Measurements from ENCODE around the gene MDM2.

The MDM2 gene

DNA sequence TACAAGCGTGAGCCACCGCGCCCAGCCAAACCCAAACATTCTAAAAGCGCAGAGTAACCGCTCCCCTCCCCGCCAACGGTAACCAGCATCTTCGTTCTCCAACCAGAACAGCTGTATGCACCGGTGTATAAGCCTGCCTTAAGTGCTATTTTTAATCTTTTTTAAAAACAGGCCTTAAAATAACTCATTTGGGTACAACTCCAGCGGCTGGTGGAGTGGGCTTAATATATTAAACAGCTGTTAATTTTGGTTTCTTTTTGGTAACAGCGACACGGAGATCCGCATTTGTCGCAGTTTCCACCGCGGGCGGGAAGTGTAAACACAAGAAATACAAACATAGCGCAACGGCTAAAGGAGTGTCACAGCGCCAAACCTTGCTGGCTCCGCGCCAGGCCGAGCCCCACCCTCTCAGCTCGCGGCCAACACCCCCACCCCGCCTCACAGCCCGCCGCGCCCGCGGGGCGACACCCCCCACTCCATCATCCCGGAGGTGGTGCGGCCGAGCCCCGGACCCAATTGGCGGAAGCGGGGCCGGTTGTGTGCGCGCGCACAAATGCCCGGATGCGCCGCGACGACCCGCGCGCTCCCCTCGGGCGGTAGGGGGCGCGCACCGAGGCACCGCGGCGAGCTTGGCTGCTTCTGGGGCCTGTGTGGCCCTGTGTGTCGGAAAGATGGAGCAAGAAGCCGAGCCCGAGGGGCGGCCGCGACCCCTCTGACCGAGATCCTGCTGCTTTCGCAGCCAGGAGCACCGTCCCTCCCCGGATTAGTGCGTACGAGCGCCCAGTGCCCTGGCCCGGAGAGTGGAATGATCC lies at the start of gene MDM2:
TSS of gene MDM2 (plus strand) at position 602 of the 812 bp plus-strand sequence. CDS start 301 bp downstream, outside the sequence.
- DNase-seq (ENCODE audit: low spot score): peak; percentile 89

DNA sequence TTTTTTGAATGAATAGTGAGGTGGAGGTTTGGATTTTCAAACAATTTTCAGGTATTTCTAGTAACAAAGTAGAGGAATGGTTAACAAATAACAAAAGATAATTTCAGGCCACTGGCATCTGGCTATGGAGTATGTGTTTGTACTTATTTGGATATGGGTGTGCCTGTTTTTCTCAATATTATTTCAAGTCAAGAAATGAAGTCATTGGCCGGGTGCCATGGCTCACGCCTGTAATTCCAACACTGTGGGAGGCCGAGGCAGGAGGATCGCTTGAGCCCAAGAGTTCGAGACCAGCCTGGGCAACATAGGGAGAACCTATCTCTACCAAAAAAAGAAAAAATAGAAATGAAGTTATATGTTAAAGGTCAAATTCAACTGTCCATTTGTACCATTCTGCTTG lies 48.1 kb upstream of the MDM2 start:
- DNase-seq (ENCODE audit: low spot score): no peak

DNA sequence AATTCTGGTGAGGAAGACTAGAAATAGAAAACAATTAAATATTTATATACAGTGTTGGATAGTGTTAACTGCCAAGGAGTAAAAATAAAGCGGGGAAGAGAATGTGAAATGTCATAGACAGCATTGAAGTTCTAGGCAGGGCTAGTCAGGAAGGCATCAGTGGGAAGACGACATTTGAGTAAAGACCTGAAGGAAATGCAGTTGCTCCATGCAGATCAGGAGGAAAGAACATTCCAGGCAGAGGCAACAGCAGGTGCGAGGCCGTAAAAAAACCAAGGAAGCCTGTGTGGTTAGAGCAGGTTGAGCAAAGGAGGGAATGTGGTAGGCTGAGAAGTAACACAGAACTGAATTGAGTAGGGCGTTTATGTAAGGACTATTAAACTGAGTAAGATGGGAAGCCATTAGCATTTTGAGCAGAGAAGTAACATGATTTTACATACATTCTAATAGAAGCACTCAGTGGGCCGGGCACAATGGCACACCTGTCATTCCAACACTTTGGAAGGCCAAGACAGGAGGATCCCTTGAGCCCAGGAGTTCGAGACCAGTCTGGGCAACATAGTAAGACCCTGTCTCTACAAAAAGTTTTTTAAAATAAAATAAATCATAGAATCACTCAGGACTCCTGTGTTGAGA lies 47.1 kb upstream of the MDM2 start:
- DNase-seq (ENCODE audit: low spot score): no peak

DNA sequence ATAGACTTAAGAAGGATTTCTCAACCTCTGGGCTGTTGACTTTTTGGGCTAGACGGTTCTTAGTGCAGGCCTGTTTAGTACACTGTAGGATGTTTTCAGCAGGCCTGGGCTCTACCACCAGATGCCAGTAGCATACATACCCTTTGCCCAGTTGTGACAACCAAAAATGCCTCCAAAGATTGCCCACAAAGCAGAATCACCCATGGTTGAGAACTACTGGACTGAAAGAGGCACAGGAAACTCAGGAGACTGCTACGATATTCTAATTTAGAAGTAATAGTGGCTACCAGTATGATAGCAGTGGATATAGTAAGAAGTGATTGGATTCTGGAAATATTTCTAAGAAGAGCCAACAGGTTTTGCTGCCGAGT lies 46.5 kb upstream of the MDM2 start:
- no peak for DNase-seq (ENCODE audit: low spot score)

DNA sequence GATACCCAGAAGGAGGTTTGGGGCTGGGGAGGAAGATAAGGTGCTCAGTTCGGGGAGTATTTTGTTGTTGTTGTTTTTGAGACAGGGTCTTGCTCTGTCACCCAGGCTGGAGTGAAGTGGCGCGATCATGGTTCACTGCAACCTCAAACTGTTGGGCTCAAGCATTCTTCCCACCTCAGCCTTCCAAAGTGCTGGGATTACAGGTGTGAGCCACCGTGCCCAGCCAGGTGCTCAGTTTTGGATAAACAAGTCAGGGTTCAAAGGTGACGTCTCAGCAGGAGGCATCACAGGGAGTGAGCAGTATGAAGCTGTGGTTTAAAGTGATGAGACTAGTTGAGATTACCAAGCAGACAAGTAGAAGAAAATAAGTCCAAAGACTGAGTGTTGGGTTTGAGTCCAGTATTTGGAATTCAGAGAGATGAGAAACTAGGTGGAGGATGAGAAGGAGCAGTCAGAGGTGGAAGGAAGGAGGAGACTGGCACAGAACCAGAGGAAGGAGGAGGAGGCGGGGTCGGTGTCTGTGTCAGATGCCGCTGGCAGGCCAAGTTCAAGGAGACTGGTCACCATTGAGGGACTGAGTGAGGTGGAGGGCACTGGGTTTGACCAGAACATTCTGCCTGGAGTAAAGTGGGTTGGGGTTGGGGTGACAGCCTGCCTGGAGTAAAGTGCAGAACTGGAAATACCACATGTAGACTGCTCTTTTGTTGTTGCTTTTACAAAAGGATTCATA lies 45.9 kb upstream of the MDM2 start:
- DNase-seq (ENCODE audit: low spot score): no peak

DNA sequence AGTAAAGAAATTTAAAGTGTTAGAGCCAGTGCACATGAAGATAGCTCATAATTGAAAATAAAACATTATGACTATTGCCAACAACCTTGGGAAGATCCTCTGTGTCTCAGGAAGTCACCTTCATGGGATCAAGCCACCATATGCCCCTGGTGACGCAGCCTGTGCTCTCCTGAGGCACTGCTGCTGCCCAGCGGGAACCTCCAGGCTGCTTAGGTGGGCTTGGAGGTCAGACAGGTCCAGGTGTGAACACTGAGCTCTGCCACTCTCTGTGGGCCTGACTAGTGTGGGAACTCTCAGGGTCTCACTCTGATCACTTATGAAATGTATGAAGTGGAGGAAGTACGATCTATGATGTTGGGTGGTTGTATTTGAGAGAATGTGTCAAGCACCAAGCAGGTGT lies 45.3 kb upstream of the MDM2 start:
- no peak for DNase-seq (ENCODE audit: low spot score)

DNA sequence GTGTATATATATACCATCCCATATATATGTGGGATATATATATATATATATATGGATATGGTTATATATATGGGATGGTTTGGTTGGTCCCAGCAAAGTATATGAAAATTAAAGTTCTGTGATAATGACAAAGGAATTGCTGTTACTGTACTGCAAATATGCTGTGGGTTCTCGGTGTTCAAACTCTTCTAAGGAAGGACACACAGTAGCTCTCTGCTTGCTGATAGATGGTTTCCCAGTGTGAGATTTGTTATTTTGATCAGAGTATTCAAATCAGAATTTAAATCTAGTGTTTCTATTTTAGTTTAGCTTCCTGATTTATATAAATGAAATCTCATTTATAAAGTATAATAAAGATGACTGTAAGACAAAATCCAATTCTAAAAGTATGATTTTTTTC lies 42.3 kb upstream of the MDM2 start:
- DNase-seq (ENCODE audit: low spot score): no peak

DNA sequence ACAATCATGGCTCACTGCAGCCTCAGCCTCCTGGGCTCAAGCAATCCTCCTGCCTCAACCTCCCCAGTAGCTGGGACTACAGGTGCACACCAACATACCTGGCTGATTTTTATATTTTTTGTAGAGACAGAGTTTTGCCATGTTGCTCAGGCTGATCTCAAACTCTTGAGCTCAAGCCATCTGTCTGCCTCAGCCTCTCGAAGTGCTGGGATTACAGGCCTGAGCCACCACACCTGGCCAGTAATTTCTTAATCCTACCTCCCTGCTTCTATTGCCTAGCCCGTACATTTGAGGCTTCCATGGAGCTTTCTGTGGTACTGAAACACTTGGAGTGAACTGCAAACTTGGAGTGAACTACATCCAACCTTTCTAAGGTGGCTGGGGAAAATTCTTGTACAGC lies 41.3 kb upstream of the MDM2 start:
- no peak for DNase-seq (ENCODE audit: low spot score)

DNA sequence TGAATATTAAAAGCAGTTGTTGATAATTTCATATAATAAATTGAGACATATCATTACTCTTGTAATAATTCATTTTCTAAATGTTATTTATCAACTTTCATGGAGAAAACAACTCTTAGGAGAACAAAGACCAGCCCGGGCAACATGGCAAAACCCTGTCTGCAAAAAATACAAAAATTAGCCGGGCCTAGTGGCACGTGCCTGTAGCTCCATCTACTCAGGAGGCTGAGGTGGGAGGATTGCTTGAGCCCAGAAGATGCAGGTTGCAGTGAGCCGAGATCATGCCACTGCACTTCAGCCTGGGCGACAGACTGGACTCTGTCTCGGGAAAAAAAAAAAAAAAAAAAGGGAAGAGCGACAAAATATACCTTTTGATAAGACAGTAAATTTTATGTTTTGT lies 40.8 kb upstream of the MDM2 start:
- DNase-seq (ENCODE audit: low spot score): no peak

DNA sequence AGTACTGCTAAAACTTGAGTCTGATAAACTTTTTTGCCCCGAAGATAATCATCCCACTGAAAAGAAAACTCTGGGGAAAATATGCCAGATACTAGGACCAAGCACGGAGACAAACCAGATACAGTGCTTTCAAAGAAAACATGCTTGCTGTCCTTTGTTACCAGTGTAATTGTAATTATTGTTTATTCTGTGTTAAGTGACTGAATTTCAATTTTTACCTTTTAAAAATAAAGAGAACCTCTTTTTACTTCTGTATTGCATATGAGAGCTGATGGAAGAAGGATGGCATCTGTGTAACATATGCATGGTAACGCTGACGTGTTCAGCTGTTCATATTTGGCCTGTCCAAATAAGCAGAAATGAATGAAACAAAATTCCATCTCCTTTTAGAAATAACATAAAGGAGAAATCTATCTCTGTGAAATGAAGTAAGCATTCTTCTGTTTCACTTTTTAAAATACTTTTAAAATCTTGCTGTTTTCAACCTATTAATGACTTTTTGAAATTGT lies 39.5 kb upstream of the MDM2 start:
- no peak for DNase-seq (ENCODE audit: low spot score)

DNA sequence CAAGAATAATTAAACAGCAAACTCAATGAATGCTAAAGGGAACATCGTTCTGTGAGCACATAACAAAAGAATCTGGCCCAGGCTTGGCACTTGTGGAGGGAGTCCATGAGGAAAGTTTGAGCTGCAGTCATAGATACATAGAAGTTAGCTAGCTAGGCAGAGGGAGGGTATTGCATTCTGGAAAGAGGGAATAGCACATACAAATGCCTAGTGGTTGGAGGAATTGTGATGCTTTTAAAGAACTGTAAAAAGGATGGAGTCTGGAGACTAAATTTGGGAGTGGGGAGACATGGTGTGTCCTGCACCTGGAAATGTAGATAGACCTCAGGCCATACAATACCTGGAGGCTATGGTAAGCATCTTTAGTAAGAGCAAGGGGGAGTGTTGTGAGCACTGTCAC lies 38.0 kb upstream of the MDM2 start:
- DNase-seq (ENCODE audit: low spot score): no peak

DNA sequence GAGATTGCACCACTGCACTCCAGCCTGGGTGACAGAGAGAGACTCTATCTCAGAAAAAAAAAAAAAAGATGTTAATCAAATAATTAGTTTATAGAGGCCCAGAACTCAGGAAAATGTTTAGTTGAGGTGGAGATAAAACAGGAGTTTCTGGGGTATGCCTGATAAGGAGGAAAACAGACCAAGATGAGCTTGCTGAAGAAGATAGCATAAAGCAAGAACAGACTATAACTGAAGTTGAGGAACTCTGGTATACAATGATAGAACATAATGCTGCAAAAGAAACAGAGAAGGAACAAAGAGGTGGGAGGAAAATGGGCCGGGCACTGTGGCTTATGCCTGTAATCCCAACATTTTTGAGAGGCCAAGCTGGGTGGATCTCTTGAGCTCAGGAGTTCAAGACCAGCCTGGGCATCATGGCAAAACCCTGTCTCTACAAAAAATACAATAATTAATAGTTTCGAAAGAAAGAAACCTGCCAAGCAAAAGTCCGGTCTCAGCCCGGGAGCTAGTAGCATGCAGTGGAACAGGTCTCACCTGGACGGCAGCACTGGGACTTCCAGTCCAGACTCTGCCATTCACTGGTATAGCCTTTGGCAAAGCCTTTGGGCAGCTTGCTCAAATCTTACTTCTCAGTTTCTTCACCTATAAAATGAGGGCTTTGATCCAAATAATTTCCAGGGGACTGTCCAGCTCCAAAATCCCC lies 36.6 kb upstream of the MDM2 start:
- no peak for DNase-seq (ENCODE audit: low spot score)

DNA sequence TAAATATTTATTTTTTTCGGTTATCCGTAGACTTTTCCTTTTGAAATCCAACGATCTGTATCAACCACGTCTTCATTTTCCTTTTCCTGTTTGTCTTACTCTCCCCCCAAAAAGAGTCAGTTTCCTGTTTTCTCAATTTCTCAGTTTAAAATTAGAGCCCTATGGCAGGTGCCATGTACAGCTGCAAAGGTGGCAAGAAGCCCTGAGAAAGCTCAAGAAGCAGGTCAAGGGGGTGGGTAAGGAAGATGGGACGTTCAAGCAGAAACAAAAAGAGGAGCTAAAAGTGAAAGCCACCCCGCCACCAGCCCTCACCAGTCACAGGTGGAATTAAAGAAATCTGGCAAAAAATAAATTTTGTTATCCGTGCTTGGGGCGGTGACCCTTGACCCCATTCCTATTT lies 35.3 kb upstream of the MDM2 start:
- no peak for DNase-seq (ENCODE audit: low spot score)

DNA sequence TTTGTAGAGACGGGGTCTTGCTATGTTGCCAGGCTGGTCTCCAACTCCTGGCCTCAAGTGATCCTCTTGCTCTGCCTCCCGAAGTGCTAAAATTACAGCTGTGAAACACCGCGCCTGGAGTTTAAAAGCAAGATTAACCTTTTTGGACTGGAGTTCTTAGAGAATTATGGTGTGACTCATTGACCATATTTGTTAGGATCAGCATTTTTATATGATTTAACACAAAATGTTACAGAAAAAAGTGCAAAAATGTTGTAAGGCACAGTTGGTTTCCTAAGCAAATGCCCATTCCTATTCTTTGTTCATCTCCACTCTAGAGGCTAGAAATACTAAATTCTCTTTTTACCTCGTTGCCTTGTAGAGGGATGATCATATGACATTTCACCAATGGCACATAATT lies 34.4 kb upstream of the MDM2 start:
- no peak for DNase-seq (ENCODE audit: low spot score)

DNA sequence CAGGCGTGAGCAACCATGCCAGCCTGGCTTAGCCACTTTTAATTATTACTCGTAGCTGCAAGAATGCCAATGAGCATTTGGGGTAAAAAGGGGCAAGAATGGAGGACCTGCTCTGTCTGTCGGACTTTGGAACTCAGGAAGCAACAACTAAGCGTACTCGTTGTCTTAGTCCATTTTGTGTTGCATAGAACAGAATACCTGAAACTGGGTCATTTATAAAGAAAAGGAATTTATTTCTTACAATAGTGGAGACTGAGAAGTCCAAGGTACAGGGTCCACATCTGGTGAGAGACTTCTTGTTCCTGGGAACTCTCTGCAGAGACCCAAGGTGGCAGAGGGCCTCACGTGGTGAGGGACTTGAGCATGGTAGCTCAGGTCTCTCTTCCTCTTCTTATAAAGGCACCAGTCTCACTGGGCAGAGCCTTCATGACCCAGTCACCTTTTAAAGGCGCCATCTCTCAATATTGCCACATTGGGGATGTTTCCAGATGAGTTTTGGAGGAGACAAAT lies 32.8 kb upstream of the MDM2 start:
- no peak for DNase-seq (ENCODE audit: low spot score)

DNA sequence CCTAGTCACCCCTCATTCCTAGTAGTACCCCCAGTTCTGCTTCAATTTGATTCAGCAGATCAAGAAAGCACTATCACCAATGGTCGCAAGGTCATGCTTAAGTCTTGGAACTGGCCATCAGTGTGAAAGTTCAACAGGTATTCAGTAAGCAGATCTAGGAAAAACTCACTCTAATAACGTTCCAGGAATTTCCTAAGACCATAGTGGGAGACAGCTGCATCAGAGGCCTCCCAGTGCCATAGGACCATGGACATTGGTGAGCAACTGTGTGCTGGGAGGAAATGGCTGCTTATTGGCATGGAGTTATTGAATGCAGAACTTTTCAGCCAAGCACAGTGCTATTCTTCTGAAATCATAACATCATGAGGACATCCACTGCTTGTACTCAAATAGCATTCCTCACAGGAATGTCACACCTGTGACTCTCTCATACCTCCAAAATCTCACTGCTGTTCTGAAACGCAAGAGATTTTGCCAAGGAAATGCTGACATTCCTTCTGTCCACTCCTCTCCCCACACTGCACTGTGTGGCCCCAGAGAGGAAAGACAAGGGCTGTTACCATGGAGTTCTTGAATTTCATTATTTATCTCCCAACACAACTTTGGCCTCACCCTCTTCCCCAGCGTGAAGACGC lies 30.9 kb upstream of the MDM2 start:
- no peak for DNase-seq (ENCODE audit: low spot score)

DNA sequence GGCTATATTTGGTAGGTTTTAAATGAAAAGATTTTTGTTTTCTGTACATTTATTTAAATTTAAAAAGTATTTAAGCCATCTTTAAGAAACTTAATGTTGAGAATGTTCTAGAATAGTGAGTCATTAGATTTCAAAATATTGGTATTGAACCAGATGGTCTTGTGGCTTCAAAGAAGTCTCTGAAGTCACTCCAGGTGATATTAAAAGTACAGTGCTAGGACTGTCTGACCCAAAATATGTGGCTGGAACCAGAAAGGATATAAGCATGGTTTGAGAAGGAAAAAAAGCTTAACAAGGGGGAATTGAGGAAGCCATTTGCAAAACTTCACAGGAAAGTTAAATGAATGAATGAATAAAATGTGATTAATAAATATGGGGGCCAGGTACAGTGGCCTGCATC lies 28.7 kb upstream of the MDM2 start:
- DNase-seq (ENCODE audit: low spot score): no peak

DNA sequence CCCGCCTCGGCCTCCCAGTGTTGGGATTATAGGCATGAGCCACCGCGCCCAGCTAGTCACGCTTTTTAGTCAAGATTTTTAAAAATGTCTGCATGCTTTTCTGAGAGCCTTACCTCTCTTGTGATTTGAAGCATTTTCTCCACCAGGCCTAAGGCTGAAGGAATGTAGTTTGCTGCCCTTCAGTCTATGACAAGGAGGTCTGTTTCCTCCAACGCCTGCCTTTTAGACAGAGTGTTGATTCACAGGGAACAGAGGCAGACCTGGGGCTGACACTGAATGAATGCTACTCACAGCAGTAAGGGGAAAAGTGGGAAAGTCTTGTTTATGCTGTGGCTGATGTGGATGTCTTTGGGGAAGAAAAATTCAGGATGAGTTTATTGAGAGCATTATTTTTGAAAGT lies 27.2 kb upstream of the MDM2 start:
- DNase-seq (ENCODE audit: low spot score): no peak

DNA sequence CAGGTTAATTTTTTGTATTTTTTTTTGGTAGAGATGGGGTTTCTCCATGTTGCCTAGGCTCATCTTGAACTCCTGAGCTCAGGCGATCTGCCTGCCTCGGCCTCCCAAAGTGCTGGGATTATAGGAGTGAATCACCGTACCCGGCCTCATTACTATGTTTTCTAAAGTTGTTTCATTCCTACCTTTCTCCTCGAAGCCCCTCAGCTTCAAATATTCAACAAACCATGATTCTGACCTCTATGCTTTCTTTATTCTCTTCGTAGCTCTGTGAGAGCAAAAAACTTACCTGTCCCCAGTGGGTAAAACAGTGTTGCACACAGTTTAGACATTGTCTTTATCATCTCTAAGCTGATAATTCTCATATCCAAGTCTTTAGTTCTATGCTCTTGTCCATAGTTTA lies 26.2 kb upstream of the MDM2 start:
- DNase-seq (ENCODE audit: low spot score): no peak

DNA sequence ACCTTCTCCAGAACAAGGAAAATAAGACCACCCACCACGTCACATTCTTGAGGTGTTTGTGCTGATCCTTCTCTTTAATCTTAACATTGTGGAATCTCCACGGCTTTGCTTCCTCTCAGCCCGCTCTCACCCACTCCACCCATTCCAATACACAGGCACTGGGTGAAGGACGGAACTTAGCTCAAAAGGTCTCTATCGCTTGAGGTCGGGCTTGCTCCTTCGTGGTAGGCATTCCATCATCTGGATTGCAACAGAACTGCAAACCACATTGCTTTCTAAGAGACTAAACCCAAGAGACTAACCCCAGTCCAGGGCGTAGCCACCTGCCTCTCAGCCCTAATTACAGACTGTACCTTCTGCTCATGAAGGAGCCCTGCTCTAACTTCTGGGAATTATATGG lies 24.0 kb upstream of the MDM2 start:
- DNase-seq (ENCODE audit: low spot score): no peak

DNA sequence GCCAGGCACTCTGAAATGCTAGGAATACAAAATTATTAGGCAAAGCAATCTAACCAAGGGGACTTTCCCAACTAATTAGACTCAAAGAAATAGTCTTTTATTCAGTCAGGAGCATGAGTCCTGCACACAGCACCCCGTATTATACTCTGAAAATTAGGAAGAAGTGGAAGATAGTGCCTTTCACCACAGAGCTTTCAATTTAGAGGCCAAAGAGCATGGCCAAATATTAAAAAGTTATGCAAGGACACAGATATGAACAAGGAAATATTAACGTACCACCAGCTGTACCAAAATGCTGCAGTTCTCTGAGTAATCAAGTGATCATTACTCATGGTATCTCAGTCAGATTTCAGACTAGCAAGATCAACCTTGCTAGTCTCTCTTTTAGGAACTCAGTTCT lies 22.6 kb upstream of the MDM2 start:
- no peak for DNase-seq (ENCODE audit: low spot score)

DNA sequence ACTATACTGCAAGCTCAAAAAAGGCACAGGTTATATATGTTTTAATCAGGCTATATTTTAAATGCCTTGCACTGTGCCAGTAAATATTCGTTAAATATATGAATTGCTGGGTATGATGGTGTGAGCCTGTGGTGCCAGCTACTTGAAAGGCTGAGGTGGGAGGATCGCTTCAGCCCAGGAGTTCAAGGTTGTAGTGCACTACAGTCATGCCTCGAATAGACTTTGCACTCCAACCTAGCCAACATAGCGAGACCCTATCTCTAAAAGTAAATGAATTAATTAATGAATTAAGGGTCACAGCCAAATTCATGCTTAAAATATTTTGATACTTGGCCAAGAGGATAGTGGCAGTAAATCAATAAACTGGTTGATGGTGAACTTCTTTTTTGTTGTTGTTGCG lies 22.2 kb upstream of the MDM2 start:
- no peak for DNase-seq (ENCODE audit: low spot score)

All from SW480 (cell line).